OCI-LY7 (cell line): ENCODE measurements around the gene DOCK3. TPM values are rescaled to one million over a fixed set of nuclear protein-coding genes. Genes with fewer than 3 reads are reported as not detected.

Experiments
- BruUV-seq: library from RNA; stranded (reverse); fragments of 400-500 nt; replicated peaks from 2 replicates; lab custom pipeline; 2021; lab: Mats Ljungman, UMichigan
- CTCF ChIA-PET: fragments of 300-600 bp; sonication (Branson Sonifier 250); formaldehyde crosslinking; loops from one replicate; lab custom pipeline; 2022; ENCODE audit warnings: antibody characterized with exemption; ENCODE audit not compliant: unreplicated experiment; lab: Charles Lee
- POLR2A ChIA-PET: fragments of 300-600 bp; sonication (Branson Sonifier 250); formaldehyde crosslinking; loops from one replicate; lab custom pipeline; 2022; ENCODE audit warnings: antibody characterized with exemption; lab: Charles Lee
- DNase-seq: peaks from one replicate; pipeline ENCODE4 v3.0.0-alpha.2; 2015; ENCODE audit warnings: low spot score
- H2AFZ ChIP-seq: fragments of 200-600 bp; sonication (generic), shearing (Covaris generic); 2 replicates; pipeline ENCODE4 v1.6.1; 2014; ENCODE audit warnings: mild to moderate bottlenecking, antibody characterized with exemption, low read length, moderate library complexity
- H3K27ac ChIP-seq: fragments of 200-600 bp; sonication (generic); 2 replicates; pipeline ENCODE4 v1.5.1; 2014; ENCODE audit warnings: mixed run types, low read depth, mild to moderate bottlenecking, moderate library complexity, low read length, inconsistent platforms; ENCODE audit not compliant: poor library complexity, severe bottlenecking
- H3K36me3 ChIP-seq: fragments of 200-600 bp; sonication (generic); 2 replicates; pipeline ENCODE4 v1.6.1; 2014; ENCODE audit warnings: mild to moderate bottlenecking, antibody characterized with exemption, low read length, moderate library complexity, mixed read lengths; ENCODE audit not compliant: insufficient read depth
- H3K4me1 ChIP-seq: fragments of 200-600 bp; sonication (generic); 2 replicates; pipeline ENCODE4 v1.5.1; 2014; ENCODE audit warnings: mild to moderate bottlenecking, low read length; ENCODE audit not compliant: insufficient read depth, poor library complexity, severe bottlenecking
- H3K4me2 ChIP-seq: fragments of 200-600 bp; sonication (generic); 2 replicates; pipeline ENCODE4 v1.6.1; 2014; ENCODE audit warnings: mild to moderate bottlenecking, low read length
- H3K4me3 ChIP-seq: fragments of 200-600 bp; sonication (generic); 2 replicates; pipeline ENCODE4 v1.5.1; 2014; ENCODE audit warnings: mild to moderate bottlenecking, low read depth, low read length; ENCODE audit not compliant: poor library complexity, severe bottlenecking
- H3K79me2 ChIP-seq: fragments of 200-600 bp; sonication (generic); 2 replicates; pipeline ENCODE4 v1.6.1; 2016; ENCODE audit warnings: low read depth, mild to moderate bottlenecking, low read length, moderate library complexity, mixed read lengths; ENCODE audit not compliant: insufficient read depth
- H3K9me2 ChIP-seq: fragments of 200-600 bp; sonication (generic); 2 replicates; pipeline ENCODE4 v1.6.1; 2016; ENCODE audit warnings: mild to moderate bottlenecking, low read length, mixed read lengths; ENCODE audit not compliant: insufficient read depth
- H3K9me3 ChIP-seq: fragments of 200-600 bp; sonication (generic); 2 replicates; pipeline ENCODE4 v1.6.1; 2014; ENCODE audit warnings: mild to moderate bottlenecking, mixed run types, low read length, mixed read lengths
- H4K20me1 ChIP-seq: fragments of 200-600 bp; sonication (generic); 2 replicates; pipeline ENCODE4 v1.6.1; 2014; ENCODE audit warnings: mild to moderate bottlenecking, antibody characterized with exemption, low read length, moderate library complexity, mixed read lengths; ENCODE audit not compliant: insufficient read depth
- EZH2phosphoT487 ChIP-seq: fragments of 200-600 bp; sonication (generic); IDR thresholded peaks from 2 replicates; pipeline ENCODE4 v1.6.1; 2018; ENCODE audit warnings: low read depth, borderline replicate concordance, mild to moderate bottlenecking, mixed run types, antibody characterized with exemption, low read length, moderate library complexity, mixed read lengths
- intact Hi-C: fragments of 100-400 bp; cut with micrococcal nuclease; formaldehyde crosslinking; loops from one replicate; pipeline ENCODE4 v1.10.0; 2022; ENCODE audit not compliant: unreplicated experiment
- total RNA-seq, 2 experiments: library from RNA; depleted of rRNA in 1 of 2; stranded (reverse); fragments of >200 nt in 1 of 2; shearing (Covaris generic) in 1 of 2; gene quantifications; 2 replicates each; pipeline ENCODE4 v1.2.3, GENCODE V29; 2014 to 2022
- TF ChIP-seq, protein P1 (sequence below): fragments of 200-600 bp; sonication (generic); conservative IDR thresholded peaks from 2 replicates; pipeline ENCODE4 v1.5.1; 2014; ENCODE audit warnings: mild to moderate bottlenecking, antibody characterized with exemption, low read length, moderate library complexity, mixed read lengths

The DOCK3 gene
- total RNA-seq, 2 experiments from 2014 or later, result not detected

DNA sequence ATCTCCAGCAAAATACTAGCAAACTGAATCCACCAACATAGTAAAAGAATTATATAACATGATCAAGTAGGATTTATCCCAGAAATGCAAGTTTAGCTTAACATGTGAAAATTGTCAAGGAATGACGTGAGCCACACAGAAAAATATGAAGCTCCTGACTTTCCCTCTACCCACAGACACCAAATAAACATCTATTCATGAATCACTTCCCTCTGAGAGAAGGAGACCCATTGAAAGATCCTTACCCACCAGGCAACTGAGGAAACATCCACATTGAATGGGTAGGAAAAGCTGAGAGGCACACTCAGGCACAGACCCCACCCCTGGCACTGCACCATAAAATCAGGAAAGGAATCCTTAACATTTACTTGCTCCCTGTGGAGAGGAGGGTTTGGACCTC is 608.2 kb downstream of the DOCK3 start:
- Histone ChIP-seq H3K36me3 (no peaks in the 10 kb centered on the region), H3K4me3 (no peak overlapping the region), H3K4me1 (no peaks in the 10 kb centered on the region), H4K20me1 (no peaks in the 10 kb centered on the region), H3K27ac (no peak overlapping the region), H3K9me2 (no peaks in the 10 kb centered on the region), H2AFZ (no peak overlapping the region), H3K4me2 (no peak overlapping the region), H3K9me3 (no peaks in the 10 kb centered on the region), H3K79me2 (no peaks in the 10 kb centered on the region)
- TF ChIP-seq, protein P1, sequence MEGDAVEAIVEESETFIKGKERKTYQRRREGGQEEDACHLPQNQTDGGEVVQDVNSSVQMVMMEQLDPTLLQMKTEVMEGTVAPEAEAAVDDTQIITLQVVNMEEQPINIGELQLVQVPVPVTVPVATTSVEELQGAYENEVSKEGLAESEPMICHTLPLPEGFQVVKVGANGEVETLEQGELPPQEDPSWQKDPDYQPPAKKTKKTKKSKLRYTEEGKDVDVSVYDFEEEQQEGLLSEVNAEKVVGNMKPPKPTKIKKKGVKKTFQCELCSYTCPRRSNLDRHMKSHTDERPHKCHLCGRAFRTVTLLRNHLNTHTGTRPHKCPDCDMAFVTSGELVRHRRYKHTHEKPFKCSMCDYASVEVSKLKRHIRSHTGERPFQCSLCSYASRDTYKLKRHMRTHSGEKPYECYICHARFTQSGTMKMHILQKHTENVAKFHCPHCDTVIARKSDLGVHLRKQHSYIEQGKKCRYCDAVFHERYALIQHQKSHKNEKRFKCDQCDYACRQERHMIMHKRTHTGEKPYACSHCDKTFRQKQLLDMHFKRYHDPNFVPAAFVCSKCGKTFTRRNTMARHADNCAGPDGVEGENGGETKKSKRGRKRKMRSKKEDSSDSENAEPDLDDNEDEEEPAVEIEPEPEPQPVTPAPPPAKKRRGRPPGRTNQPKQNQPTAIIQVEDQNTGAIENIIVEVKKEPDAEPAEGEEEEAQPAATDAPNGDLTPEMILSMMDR, result no peak
- no peak for TF ChIP-seq EZH2phosphoT487
- no TSS peak for BruUV-seq
- intact Hi-C loops, result no loop called here
- DNase-seq, result no peak
- POLR2A ChIA-PET, result no interaction called here
- CTCF ChIA-PET, result no interaction called here

DNA sequence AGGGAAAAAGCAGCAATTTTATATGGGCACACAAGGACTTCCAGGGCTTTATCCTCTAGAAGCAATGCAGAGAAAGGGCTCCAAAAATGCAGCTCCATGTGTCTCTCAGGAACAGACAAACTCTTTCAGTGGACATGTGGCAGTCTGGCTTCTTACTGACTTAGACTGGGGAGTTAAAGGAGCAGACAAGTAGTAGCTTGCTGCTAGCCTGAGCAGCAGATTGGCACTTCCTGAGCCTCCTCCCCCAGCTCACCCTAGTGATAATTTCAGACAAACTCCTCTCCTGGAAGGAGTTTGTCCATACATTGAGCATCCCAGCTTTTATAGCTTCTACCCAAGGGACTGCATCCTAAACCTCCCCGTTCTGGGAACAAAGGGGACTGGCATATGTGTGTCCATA is 608.7 kb downstream of the DOCK3 start:
- POLR2A ChIA-PET, result no interaction called here
- Histone ChIP-seq H3K4me1 (no peaks in the 10 kb centered on the region), H4K20me1 (no peaks in the 10 kb centered on the region), H3K36me3 (no peaks in the 10 kb centered on the region), H3K9me2 (no peaks in the 10 kb centered on the region), H2AFZ (no peak overlapping the region), H3K9me3 (no peaks in the 10 kb centered on the region), H3K79me2 (no peaks in the 10 kb centered on the region), H3K4me2 (no peak overlapping the region), H3K4me3 (no peak overlapping the region), H3K27ac (no peak overlapping the region)
- TF ChIP-seq EZH2phosphoT487, result no peak
- TF ChIP-seq, protein P1, result no peak
- CTCF ChIA-PET, result no interaction called here
- no TSS peak for BruUV-seq
- DNase-seq, result no peak
- intact Hi-C loops, result no loop called here

GRCh38 chr3:51295625-51296024 is 620.9 kb downstream of the DOCK3 start:
- no peaks in the 10 kb centered on the region for H3K9me3 ChIP-seq
- peaks cover 5% of the 10 kb centered on the region for H3K4me1 ChIP-seq
- H2AFZ ChIP-seq, result no peak overlapping the region
- no peak overlapping the region for H3K4me2 ChIP-seq
- DNase-seq, result peak; percentile 3
- BruUV-seq, result no TSS peak
- H3K27ac ChIP-seq, result no peak overlapping the region
- POLR2A ChIA-PET, result interaction anchor here (0.6 to 1.4 kb wide), 2 partner anchors 19 to 58 kb away, joined by 3 to 4 read pairs; no protein-coding TSS in a partner anchor
- TF ChIP-seq EZH2phosphoT487, result no peak
- TF ChIP-seq, protein P1, result no peak
- H3K36me3 ChIP-seq, result no peaks in the 10 kb centered on the region
- CTCF ChIA-PET, result no interaction called here
- no peaks in the 10 kb centered on the region for H4K20me1 ChIP-seq
- no peaks in the 10 kb centered on the region for H3K79me2 ChIP-seq
- intact Hi-C loops, result no loop called here
- no peak overlapping the region for H3K4me3 ChIP-seq
- H3K9me2 ChIP-seq, result no peaks in the 10 kb centered on the region
